HepG2 (cell line): ENCODE measurements around the gene CACNA1H. TPM values are rescaled to one million over a fixed set of nuclear protein-coding genes. Genes with fewer than 3 reads are reported as not detected.

Experiments used
- ATAC-seq: fragments of 200-7000 bp; cut with Tn5 transposase; 3 replicates; pipeline ENCODE4 v1.9.1; 2020; ENCODE audit warnings: mild to moderate bottlenecking, moderate library complexity
- BruUV-seq: library from RNA; stranded (reverse); fragments of 400-500 nt; replicated peaks from 2 replicates; lab custom pipeline; 2021; lab: Mats Ljungman, UMichigan
- CTCF ChIA-PET: fragments of 300-600 bp; formaldehyde crosslinking; extraction: SDS; loops from one replicate; lab custom pipeline; 2021; ENCODE audit warnings: low total read pairs, inconsistent platforms, low intra/inter-chr PET ratio; lab: Yijun Ruan, JAX
- POLR2A ChIA-PET: fragments of 350-600 bp; sonication (Branson Sonifier 250); formaldehyde crosslinking; loops from one replicate; lab custom pipeline; 2020; ENCODE audit warnings: antibody characterized with exemption, inconsistent platforms; lab: Yijun Ruan, JAX
- DNase-seq: peaks from one replicate; pipeline ENCODE4 v3.0.0-alpha.2; 2015; ENCODE audit warnings: low spot score
- FAIRE-seq: peaks from 3 replicates; lab custom pipeline; 2011; peaks lifted over from hg19 to GRCh38; lab: Jason Lieb, UNC
- H2AFZ ChIP-seq: one replicate; pipeline ENCODE4 v1.6.1; 2011; ENCODE audit warnings: low read length, inconsistent platforms
- H3K27ac ChIP-seq: fragments of 300-600 bp; 3 replicates; pipeline ENCODE4 v1.8.0; 2011; ENCODE audit warnings: mixed run types, mild to moderate bottlenecking, mixed read lengths, low read length, inconsistent platforms; ENCODE audit not compliant: insufficient read depth; ENCODE audit errors: extremely low read length
- H3K27me3 ChIP-seq, 2 experiments: fragments of 200-600 bp in 1 of 2; 2 replicates in 1 of 2; 3 replicates in 1 of 2; pipeline versions ENCODE4 v1.6.0 to v1.8.0; 2011; ENCODE audit warnings: low read length in 2 of 2, mild to moderate bottlenecking in 2 of 2, moderate library complexity in 2 of 2, inconsistent platforms in 1 of 2; ENCODE audit not compliant: insufficient read depth in 2 of 2, control insufficient read depth in 1 of 2
- H3K36me3 ChIP-seq, 2 experiments: fragments of 200-600 bp in 1 of 2; replicated peaks in 1 of 2; 2 replicates in 1 of 2; 3 replicates in 1 of 2; pipeline versions ENCODE4 v1.5.1 to v1.8.0; 2011; ENCODE audit warnings: low read length in 2 of 2, inconsistent platforms in 1 of 2; ENCODE audit not compliant: insufficient read depth in 2 of 2, control insufficient read depth in 1 of 2
- H3K4me1 ChIP-seq: 2 replicates; pipeline ENCODE4 v1.5.1; 2012; ENCODE audit warnings: low read length, inconsistent platforms; ENCODE audit not compliant: insufficient read depth
- H3K4me2 ChIP-seq: 2 replicates; pipeline ENCODE4 v1.6.0; 2011; ENCODE audit warnings: low read depth, low read length, inconsistent platforms
- H3K4me3 ChIP-seq, 3 experiments: fragments of 200-600 bp in 1 of 3; sonication (generic), shearing (Covaris generic) in 1 of 3; replicated peaks in 1 of 3; 2 replicates each; pipeline ENCODE4 v1.5.1; 2011 to 2016; ENCODE audit warnings: low read length in 3 of 3, inconsistent platforms in 2 of 3, low read depth in 2 of 3, mild to moderate bottlenecking in 2 of 3, control low read depth in 1 of 3, mixed read lengths in 1 of 3; ENCODE audit not compliant: insufficient read depth in 1 of 3
- H3K79me2 ChIP-seq: one replicate; pipeline ENCODE4 v1.6.1; 2011; ENCODE audit warnings: low read length, inconsistent platforms; ENCODE audit not compliant: insufficient read depth
- H3K9ac ChIP-seq: 2 replicates; pipeline ENCODE4 v1.6.0; 2011; ENCODE audit warnings: mild to moderate bottlenecking, low read depth, low read length, inconsistent platforms; ENCODE audit not compliant: insufficient read depth
- H3K9me3 ChIP-seq: 2 replicates; pipeline ENCODE4 v1.5.1; 2012; ENCODE audit warnings: mild to moderate bottlenecking, low read length
- H4K20me1 ChIP-seq: 2 replicates; pipeline ENCODE4 v1.6.0; 2011; ENCODE audit warnings: inconsistent platforms, mild to moderate bottlenecking, low read length, moderate library complexity; ENCODE audit not compliant: insufficient read depth
- LCORL ChIP-seq, 2 experiments: fragments of 450-650 bp in 1 of 2; sonication (generic) in 1 of 2; formaldehyde crosslinking in 1 of 2; IDR thresholded peaks; 2 replicates each; pipeline versions ENCODE4 v1.5.0 to v1.6.1; 2017 to 2020; ENCODE audit warnings: antibody characterized with exemption in 1 of 2, missing genetic modification reagents in 1 of 2
- MAZ ChIP-seq, 2 experiments: sonication (generic) in 1 of 2; formaldehyde crosslinking in 1 of 2; IDR thresholded peaks; 2 replicates each; pipeline versions ENCODE4 v1.5.0 to v1.6.1; 2012 to 2020; ENCODE audit warnings: low read depth in 2 of 2, mild to moderate bottlenecking in 2 of 2, borderline replicate concordance in 1 of 2, improper control_type of control experiment in 1 of 2, low read length in 1 of 2, missing genetic modification reagents in 1 of 2, moderate library complexity in 1 of 2
- MTA1 ChIP-seq: sonication (generic); formaldehyde crosslinking; IDR thresholded peaks from 2 replicates; pipeline ENCODE4 v1.4.0; 2020; ENCODE audit warnings: missing genetic modification reagents, mild to moderate bottlenecking, borderline replicate concordance
- MXD4 ChIP-seq: IDR thresholded peaks from 2 replicates; pipeline ENCODE4 v1.6.1; 2016; ENCODE audit warnings: mild to moderate bottlenecking, missing biosample characterization, missing genetic modification reagents
- NRL ChIP-seq: sonication (generic); formaldehyde crosslinking; IDR thresholded peaks from 2 replicates; pipeline ENCODE4 v1.5.0; 2020; ENCODE audit warnings: missing genetic modification reagents, mild to moderate bottlenecking, moderate library complexity, borderline replicate concordance
- PHF21A ChIP-seq: sonication (generic); formaldehyde crosslinking; IDR thresholded peaks from 2 replicates; pipeline ENCODE4 v1.5.0; 2020; ENCODE audit warnings: mild to moderate bottlenecking, missing genetic modification reagents
- SP140L ChIP-seq: sonication (generic); formaldehyde crosslinking; IDR thresholded peaks from 2 replicates; pipeline ENCODE4 v1.4.0; 2020; ENCODE audit warnings: missing genetic modification reagents, borderline replicate concordance
- ZFAT ChIP-seq: sonication (generic); formaldehyde crosslinking; conservative IDR thresholded peaks from 2 replicates; pipeline ENCODE4 v1.8.1; 2023; ENCODE audit warnings: missing genetic modification reagents, inconsistent platforms
- ZNF263 ChIP-seq: sonication (generic); formaldehyde crosslinking; IDR thresholded peaks from 2 replicates; pipeline ENCODE4 v1.4.0; 2020; ENCODE audit warnings: missing genetic modification reagents
- ZNF432 ChIP-seq: sonication (generic); formaldehyde crosslinking; IDR thresholded peaks from 2 replicates; pipeline ENCODE4 v1.5.0; 2020; ENCODE audit warnings: missing genetic modification reagents, mild to moderate bottlenecking, borderline replicate concordance
- ZNF768 ChIP-seq: sonication (generic); formaldehyde crosslinking; IDR thresholded peaks from 2 replicates; pipeline ENCODE4 v1.4.0; 2020; ENCODE audit warnings: missing genetic modification reagents
- WGBS: methylation state at CpG from one replicate; pipeline ENCODE4 v1.1.6; 2017; ENCODE audit warnings: low lambda C conversion rate; 5-methylcytosine and 5-hydroxymethylcytosine counted together
- in situ Hi-C: cut with HindIII; loops from 2 replicates; pipeline ENCODE4 v1.10.0; 2017; ENCODE audit warnings: low pct_unique_long_range_greater_than_20kb; ENCODE audit not compliant: extremely low pct_ligation_motif_present
- intact Hi-C: fragments of 100-400 bp; cut with micrococcal nuclease; formaldehyde crosslinking; loops from one replicate; pipeline ENCODE4 v1.10.0; 2022; ENCODE audit not compliant: unreplicated experiment
- polyA plus RNA-seq, 8 experiments: library from polyadenylated mRNA; depleted of rRNA in 3 of 8; stranded (reverse) in 7 of 8; unstranded in 1 of 8; fragments of >200 nt; fragmentation: Illumina TruSeq in 4 of 8; extraction: Trizol in 4 of 8; gene quantifications; 2 replicates each; pipeline versions ENCODE4 v1.2.1 to v1.2.3, GENCODE V29; 2011 to 2016; ENCODE audit warnings: low read depth in 4 of 8, missing spikeins in 1 of 8, mixed read lengths in 1 of 8; ENCODE audit not compliant: insufficient read depth in 1 of 8
- total RNA-seq, 5 experiments: library from RNA; depleted of rRNA; stranded (reverse); fragments of >200 nt; fragmentation: Illumina TruSeq; extraction: Trizol; gene quantifications; 2 replicates each; pipeline ENCODE4 v1.2.3, GENCODE V29; 2016; ENCODE audit warnings: low read depth in 1 of 5

The CACNA1H gene
- total and polyA plus RNA-seq, 2 of the 13 experiments (the other 11 are each of a cell fraction or from before 2014, with no cell fraction given) = 0.40 to 1.8 TPM

DNA sequence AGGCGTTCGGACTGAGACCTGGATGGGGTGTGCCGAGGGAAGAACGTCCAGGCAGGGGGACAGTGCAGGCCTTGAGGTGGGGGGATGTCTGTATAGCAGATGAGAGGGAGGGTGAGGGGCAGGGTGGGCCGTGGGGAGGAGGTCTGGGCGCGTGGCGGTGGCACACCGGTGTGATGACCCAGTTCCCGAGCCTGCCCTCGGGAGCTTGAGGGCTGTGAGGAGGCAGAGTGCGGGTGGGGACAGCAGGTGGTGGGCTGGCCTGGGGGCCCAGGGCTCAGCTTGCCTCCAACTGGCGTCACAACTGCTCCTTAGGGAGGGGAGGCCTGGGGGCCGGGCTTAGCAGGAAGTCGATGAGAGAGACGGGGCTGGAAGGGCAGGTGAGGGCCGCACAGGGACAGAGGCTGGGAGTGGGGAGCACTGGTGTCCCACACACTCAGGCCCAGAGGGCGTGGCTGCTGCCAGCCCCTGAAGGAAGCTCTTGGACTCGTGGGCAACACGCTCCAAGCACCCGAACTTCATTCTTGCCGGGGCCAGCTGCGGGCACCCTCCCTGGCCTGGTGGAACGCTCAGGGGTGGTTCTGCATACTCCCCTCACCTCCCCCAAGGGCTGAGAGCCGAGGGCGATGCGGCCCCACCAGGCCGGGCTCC lies 6.5 kb downstream of the CACNA1H start:
- ChIA-PET CTCF (no interaction called here), POLR2A (interaction anchor here (0.7 to 1.4 kb wide), 2 partner anchors 16 to 25 kb away, joined by 3 read pairs; no protein-coding TSS in a partner anchor)
- in situ Hi-C loops (no loop called here), intact Hi-C loops (no loop called here)
- H4K20me1 ChIP-seq = 0 out of 2 replicates have a peak, but pooled peaks cover 5% of the 10 kb centered on the region
- no peak overlapping the region for H3K27ac ChIP-seq
- 0% methylated on average over 6 of the region's 28 CpGs for WGBS
- peaks cover 51% of the 10 kb centered on the region for H3K4me1 ChIP-seq
- TF ChIP-seq ZNF768 (CRISPR knock-in tag) (peak; percentile 36; the same call in 1 of the 2 replicates), NRL (CRISPR knock-in tag) (0 out of 2 replicates have a peak, but pooled peaks have one; percentile 9), MXD4 (CRISPR knock-in tag) (peak; percentile 30; the same call in 1 of the 2 replicates), MTA1 (CRISPR knock-in tag) (0 out of 2 replicates have a peak, but pooled peaks have one; percentile 18), ZNF263 (CRISPR knock-in tag) (peak; percentile 36; the same call in 1 of the 2 replicates), MAZ (IDR thresholded peaks at IDR 0.05; ENCODE audit: borderline replicate concordance, low read depth, low read length) (no peak), MAZ (CRISPR knock-in tag; IDR thresholded peaks at IDR 0.05; ENCODE audit: low read depth) (0 out of 2 replicates have a peak, but pooled peaks have one; percentile 40), LCORL (IDR thresholded peaks at IDR 0.05) (no peak), LCORL (CRISPR knock-in tag; IDR thresholded peaks at IDR 0.05) (0 out of 2 replicates have a peak, but pooled peaks have one; percentile 6), SP140L (CRISPR knock-in tag) (no peak), ZNF432 (CRISPR knock-in tag) (no peak), ZFAT (CRISPR knock-in tag) (no peak), PHF21A (peak; percentile 4; the same call in 1 of the 2 replicates)
- H3K9ac ChIP-seq = no peak overlapping the region
- no peaks in the 10 kb centered on the region for H3K9me3 ChIP-seq
- peak overlapping the region; percentile 59 for H3K4me2 ChIP-seq
- no peaks in the 10 kb centered on the region for H3K36me3 ChIP-seq
- H3K27me3 ChIP-seq = peaks cover 5 to 83% of the 10 kb centered on the region in 2 experiments
- no peak for FAIRE-seq
- no TSS peak for BruUV-seq
- no peak overlapping the region for H2AFZ ChIP-seq
- no peaks in the 10 kb centered on the region for H3K79me2 ChIP-seq
- peak; percentile 3 for ATAC-seq
- peak overlapping the region in 2 of 3 experiments; percentile 16 to 49; a peak in 3 of 6 replicates for H3K4me3 ChIP-seq
- peak; percentile 25 for DNase-seq
